Measurements from ENCODE around the gene SLC38A1. TPM values are rescaled to one million over a fixed set of nuclear protein-coding genes. Genes with fewer than 3 reads are reported as not detected.

SLC38A1 gene
- total and polyA plus RNA-seq, 7 donors: 8.4 to 209 (median 149) TPM

Other genes with a start within 250 kb of the SLC38A1 start
- 100 to 1,000 TPM; 234 to 299 (median 263) TPM for gene SLC38A2, start 103.7 kb upstream of the SLC38A1 start, total RNA-seq
- 10 to 100 TPM; 17.6 to 69.4 (median 19.2) TPM for gene SLC38A2, start 103.7 kb upstream of the SLC38A1 start, polyA plus RNA-seq

All from sigmoid colon (tissue), 7 donors.